ENCODE data around the gene FES.

DNA sequence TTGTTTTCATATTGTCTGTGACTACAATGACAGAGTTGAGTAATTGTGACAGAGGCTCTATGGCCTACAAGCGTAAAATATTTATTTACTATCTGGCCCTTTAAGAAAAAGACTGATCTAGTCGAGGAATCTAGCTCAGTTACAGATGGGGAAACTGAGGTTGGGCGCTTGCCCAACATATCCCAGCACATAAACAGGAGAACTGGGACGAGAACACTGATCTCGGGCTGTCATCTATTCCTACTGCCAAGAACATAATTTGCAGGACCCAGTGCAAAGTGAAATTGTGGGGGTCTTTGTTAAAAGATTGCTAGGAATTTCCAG, 1.9 kb downstream of the FES start:
- TF ChIP-seq POLR2A (IDR thresholded peaks at IDR 0.05) (no peak), EP300 (IDR thresholded peaks at IDR 0.05) (no peak)
- TF ChIP-seq, protein P1, sequence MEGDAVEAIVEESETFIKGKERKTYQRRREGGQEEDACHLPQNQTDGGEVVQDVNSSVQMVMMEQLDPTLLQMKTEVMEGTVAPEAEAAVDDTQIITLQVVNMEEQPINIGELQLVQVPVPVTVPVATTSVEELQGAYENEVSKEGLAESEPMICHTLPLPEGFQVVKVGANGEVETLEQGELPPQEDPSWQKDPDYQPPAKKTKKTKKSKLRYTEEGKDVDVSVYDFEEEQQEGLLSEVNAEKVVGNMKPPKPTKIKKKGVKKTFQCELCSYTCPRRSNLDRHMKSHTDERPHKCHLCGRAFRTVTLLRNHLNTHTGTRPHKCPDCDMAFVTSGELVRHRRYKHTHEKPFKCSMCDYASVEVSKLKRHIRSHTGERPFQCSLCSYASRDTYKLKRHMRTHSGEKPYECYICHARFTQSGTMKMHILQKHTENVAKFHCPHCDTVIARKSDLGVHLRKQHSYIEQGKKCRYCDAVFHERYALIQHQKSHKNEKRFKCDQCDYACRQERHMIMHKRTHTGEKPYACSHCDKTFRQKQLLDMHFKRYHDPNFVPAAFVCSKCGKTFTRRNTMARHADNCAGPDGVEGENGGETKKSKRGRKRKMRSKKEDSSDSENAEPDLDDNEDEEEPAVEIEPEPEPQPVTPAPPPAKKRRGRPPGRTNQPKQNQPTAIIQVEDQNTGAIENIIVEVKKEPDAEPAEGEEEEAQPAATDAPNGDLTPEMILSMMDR (IDR thresholded peaks at IDR 0.05), result peak in 2 of 5 experiments; percentile 2 to 10

All from tibial nerve (tissue), 4 donors.